NT2/D1 (cell line): ENCODE data around the gene MBNL2.

ENCODE experiments used
- YY1 ChIP-seq: IDR thresholded peaks from 2 replicates; pipeline ENCODE4 v1.6.1; 2011; ENCODE audit not compliant: insufficient read length, insufficient read depth
- ZNF274 ChIP-seq: IDR thresholded peaks from 2 replicates; pipeline ENCODE4 v1.6.1; 2011; ENCODE audit warnings: mild to moderate bottlenecking, low read depth, low read length

- TF ChIP-seq YY1 (no peak), ZNF274 (no peak)
Observed at GRCh38 chr13:97193577-97193976, 28.6 kb upstream of the MBNL2 start.
